HEK293 (cell line): ENCODE results near the gene PRKAG2.

Experiments used
- CTCF ChIA-PET: fragments of 350-600 bp; formaldehyde crosslinking; extraction: SDS; loops from one replicate; lab custom pipeline; 2021; ENCODE audit warnings: antibody characterized with exemption; lab: Yijun Ruan, JAX
- POLR2A ChIA-PET: fragments of 300-600 bp; formaldehyde crosslinking; extraction: SDS; loops from one replicate; lab custom pipeline; 2020; ENCODE audit warnings: antibody characterized with exemption, inconsistent platforms; lab: Yijun Ruan, JAX
- H3K27ac ChIP-seq: fragments of 200-500 bp; sonication (Bioruptor generic); 2 replicates; pipeline ENCODE4 v1.5.1; 2014; ENCODE audit warnings: low read depth, low read length, control low read depth, inconsistent platforms; ENCODE audit errors: extremely low read depth
- H3K36me3 ChIP-seq, 2 experiments: fragments of 200-500 bp in 1 of 2; sonication (Bioruptor generic) in 1 of 2; 1 replicate in 1 of 2; 2 replicates in 1 of 2; pipeline ENCODE4 v1.5.1; 2014 to 2017; ENCODE audit warnings: inconsistent platforms in 2 of 2, low read length in 2 of 2; ENCODE audit not compliant: control insufficient read depth in 2 of 2, insufficient read depth in 1 of 2
- H3K4me1 ChIP-seq: fragments of 200-500 bp; sonication (Bioruptor generic); 2 replicates; pipeline ENCODE4 v1.5.1; 2014; ENCODE audit warnings: mild to moderate bottlenecking, low read length, inconsistent platforms; ENCODE audit not compliant: control insufficient read depth, insufficient read depth
- H3K4me3 ChIP-seq: 2 replicates; pipeline ENCODE4 v1.5.1; 2011; ENCODE audit warnings: low read depth, mild to moderate bottlenecking, control low read depth, low read length, moderate library complexity
- H3K9me3 ChIP-seq: fragments of 200-500 bp; sonication (Bioruptor generic); 2 replicates; pipeline ENCODE4 v1.5.1; 2014; ENCODE audit warnings: low read depth, low read length, inconsistent platforms; ENCODE audit not compliant: control insufficient read depth, insufficient read depth
- BCL11A ChIP-seq: fragments of 450-650 bp; formaldehyde crosslinking; IDR thresholded peaks from 2 replicates; pipeline ENCODE4 v1.5.1; 2016; ENCODE audit warnings: low read depth, missing biosample characterization, missing genetic modification characterization
- GLIS2 ChIP-seq: fragments of 450-650 bp; formaldehyde crosslinking; IDR thresholded peaks from 2 replicates; pipeline ENCODE4 v1.5.1; 2016; ENCODE audit warnings: missing biosample characterization, missing genetic modification characterization
- KLF1 ChIP-seq: fragments of 450-650 bp; formaldehyde crosslinking; IDR thresholded peaks from 2 replicates; pipeline ENCODE4 v1.5.1; 2016; ENCODE audit warnings: missing biosample characterization, missing genetic modification characterization
- KLF16 ChIP-seq: fragments of 450-650 bp; formaldehyde crosslinking; IDR thresholded peaks from 2 replicates; pipeline ENCODE4 v1.5.1; 2017; ENCODE audit warnings: missing biosample characterization, missing genetic modification characterization
- KLF7 ChIP-seq: fragments of 450-650 bp; formaldehyde crosslinking; IDR thresholded peaks from 2 replicates; pipeline ENCODE4 v1.5.1; 2016; ENCODE audit warnings: missing biosample characterization, missing genetic modification characterization, borderline replicate concordance
- KLF8 ChIP-seq: fragments of 450-650 bp; formaldehyde crosslinking; IDR thresholded peaks from 2 replicates; pipeline ENCODE4 v1.5.1; 2016; ENCODE audit warnings: missing biosample characterization, missing genetic modification characterization
- PRDM10 ChIP-seq: fragments of 450-650 bp; formaldehyde crosslinking; IDR thresholded peaks from 2 replicates; pipeline ENCODE4 v1.5.1; 2016; ENCODE audit warnings: missing biosample characterization, missing genetic modification characterization
- SP2 ChIP-seq: fragments of 450-650 bp; formaldehyde crosslinking; IDR thresholded peaks from 2 replicates; pipeline ENCODE4 v1.5.1; 2016; ENCODE audit warnings: missing biosample characterization, missing genetic modification characterization
- SP7 ChIP-seq: fragments of 450-650 bp; formaldehyde crosslinking; IDR thresholded peaks from 2 replicates; pipeline ENCODE4 v1.5.1; 2016; ENCODE audit warnings: missing biosample characterization, missing genetic modification characterization
- ZBTB8A ChIP-seq: fragments of 450-650 bp; formaldehyde crosslinking; IDR thresholded peaks from 2 replicates; pipeline ENCODE4 v1.5.1; 2016; ENCODE audit warnings: missing biosample characterization, missing genetic modification characterization
- ZFP3 ChIP-seq: fragments of 450-650 bp; formaldehyde crosslinking; IDR thresholded peaks from 2 replicates; pipeline ENCODE4 v1.5.1; 2016; ENCODE audit warnings: low read depth, missing biosample characterization, missing genetic modification characterization
- ZFP37 ChIP-seq: fragments of 450-650 bp; formaldehyde crosslinking; IDR thresholded peaks from 2 replicates; pipeline ENCODE4 v1.5.1; 2016; ENCODE audit warnings: missing biosample characterization, missing genetic modification characterization
- ZNF10 ChIP-seq: fragments of 450-650 bp; formaldehyde crosslinking; IDR thresholded peaks from 2 replicates; pipeline ENCODE4 v1.5.1; 2017; ENCODE audit warnings: missing biosample characterization, missing genetic modification characterization
- ZNF148 ChIP-seq: fragments of 450-650 bp; formaldehyde crosslinking; IDR thresholded peaks from 2 replicates; pipeline ENCODE4 v1.5.0; 2017; ENCODE audit warnings: missing biosample characterization, missing genetic modification characterization, borderline replicate concordance
- ZNF16 ChIP-seq: fragments of 450-650 bp; formaldehyde crosslinking; IDR thresholded peaks from 2 replicates; pipeline ENCODE4 v1.5.1; 2016; ENCODE audit warnings: low read depth, missing biosample characterization, missing genetic modification characterization
- ZNF266 ChIP-seq: fragments of 450-650 bp; formaldehyde crosslinking; IDR thresholded peaks from 2 replicates; pipeline ENCODE4 v1.5.1; 2016; ENCODE audit warnings: missing biosample characterization, missing genetic modification characterization, low read depth
- ZNF274 ChIP-seq, 2 experiments: fragments of 200-500 bp in 1 of 2; fragments of 450-650 bp in 1 of 2; sonication (Bioruptor generic) in 1 of 2; formaldehyde crosslinking in 1 of 2; IDR thresholded peaks; 2 replicates each; pipeline versions ENCODE4 v1.5.1 to v1.6.1; 2014 to 2016; ENCODE audit warnings: borderline replicate concordance in 1 of 2, inconsistent platforms in 1 of 2, low read length in 1 of 2, missing biosample characterization in 1 of 2, missing genetic modification characterization in 1 of 2
- ZNF324 ChIP-seq: fragments of 450-650 bp; formaldehyde crosslinking; IDR thresholded peaks from 2 replicates; pipeline ENCODE4 v1.5.1; 2016; ENCODE audit warnings: missing biosample characterization, missing genetic modification characterization
- ZNF341 ChIP-seq: fragments of 450-650 bp; formaldehyde crosslinking; IDR thresholded peaks from 2 replicates; pipeline ENCODE4; 2016; ENCODE audit warnings: low read depth, missing biosample characterization, missing genetic modification characterization
- ZNF560 ChIP-seq: fragments of 450-650 bp; formaldehyde crosslinking; IDR thresholded peaks from 2 replicates; pipeline ENCODE4 v1.5.1; 2017; ENCODE audit warnings: missing biosample characterization, missing genetic modification characterization, borderline replicate concordance
- ZNF561 ChIP-seq: fragments of 450-650 bp; IDR thresholded peaks from 2 replicates; pipeline ENCODE4 v1.5.1; 2018; ENCODE audit warnings: missing biosample characterization, missing genetic modification characterization, borderline replicate concordance
- ZNF571 ChIP-seq: fragments of 450-650 bp; formaldehyde crosslinking; IDR thresholded peaks from 2 replicates; pipeline ENCODE4 v1.5.0; 2017; ENCODE audit warnings: missing biosample characterization, missing genetic modification characterization
- ZNF600 ChIP-seq: fragments of 450-650 bp; formaldehyde crosslinking; IDR thresholded peaks from 2 replicates; pipeline ENCODE4 v1.5.1; 2016; ENCODE audit warnings: missing biosample characterization, missing genetic modification characterization
- ZNF837 ChIP-seq: fragments of 450-650 bp; formaldehyde crosslinking; IDR thresholded peaks from 2 replicates; pipeline ENCODE4 v1.5.1; 2016; ENCODE audit warnings: missing biosample characterization, missing genetic modification characterization
- TF ChIP-seq, protein P1 (sequence below): fragments of 450-650 bp; formaldehyde crosslinking; IDR thresholded peaks from 2 replicates; pipeline ENCODE4 v1.5.1; 2017; ENCODE audit warnings: missing biosample characterization, missing genetic modification characterization
- TF ChIP-seq, protein P2 (sequence below): fragments of 450-650 bp; formaldehyde crosslinking; IDR thresholded peaks from 2 replicates; pipeline ENCODE4 v1.5.1; 2016; ENCODE audit warnings: missing biosample characterization, missing genetic modification characterization

The PRKAG2 gene

GRCh38 chr7:151727579-151728285, 149.2 kb downstream of the PRKAG2 start:
- H3K9me3 ChIP-seq, result no peaks in the 10 kb centered on the region
- CTCF ChIA-PET, result interaction anchor here (0.5 to 1.0 kb wide), 4 partner anchors 9 to 480 kb away, joined by 3 to 4 read pairs (median 4); partner anchors contain the start of gene SMARCD3
- POLR2A ChIA-PET, result interaction anchor here (0.6 to 1.3 kb wide), 5 partner anchors 9 to 570 kb away, joined by 3 to 10 read pairs (median 3); no protein-coding TSS in a partner anchor
- H3K4me3 ChIP-seq, result no peak overlapping the region
- H3K27ac ChIP-seq, result no peak overlapping the region
- 0 out of 2 replicates have a peak, but pooled peaks cover 3% of the 10 kb centered on the region for H3K4me1 ChIP-seq
- no peaks in the 10 kb centered on the region for H3K36me3 ChIP-seq
- TF ChIP-seq GLIS2 (tag by site-specific recombination) (peak; percentile 49; the same call in 1 of the 2 replicates), ZNF571 (no peak), KLF1 (peak; percentile 72; the same call in 1 of the 2 replicates), ZNF266 (tag by site-specific recombination) (no peak), ZNF600 (tag by site-specific recombination) (peak; percentile 89), ZNF324 (tag by site-specific recombination) (no peak), SP7 (tag by site-specific recombination) (peak; percentile 96), ZNF148 (no peak), KLF7 (tag by site-specific recombination) (peak; percentile 44; the same call in 1 of the 2 replicates), ZBTB8A (tag by site-specific recombination) (peak; percentile 23; the same call in 1 of the 2 replicates), ZNF560 (tag by site-specific recombination) (no peak), ZNF341 (no peak), ZNF837 (tag by site-specific recombination) (no peak), KLF8 (tag by site-specific recombination) (peak; percentile 73), PRDM10 (peak; percentile 20; the same call in 1 of the 2 replicates), ZNF274 (IDR thresholded peaks at IDR 0.05; ENCODE audit: low read length) (no peak), ZNF274 (tag by site-specific recombination; IDR thresholded peaks at IDR 0.05; ENCODE audit: borderline replicate concordance) (no peak), KLF16 (tag by site-specific recombination) (peak; percentile 84), ZNF10 (tag by site-specific recombination) (0 out of 2 replicates have a peak, but pooled peaks have one; percentile 34), ZFP3 (no peak), BCL11A (no peak), SP2 (tag by site-specific recombination) (peak; percentile 39), ZFP37 (tag by site-specific recombination) (peak; percentile 52; the same call in 1 of the 2 replicates), ZNF561 (tag by site-specific recombination) (no peak), ZNF16 (tag by site-specific recombination) (no peak)
- TF ChIP-seq, protein P1, sequence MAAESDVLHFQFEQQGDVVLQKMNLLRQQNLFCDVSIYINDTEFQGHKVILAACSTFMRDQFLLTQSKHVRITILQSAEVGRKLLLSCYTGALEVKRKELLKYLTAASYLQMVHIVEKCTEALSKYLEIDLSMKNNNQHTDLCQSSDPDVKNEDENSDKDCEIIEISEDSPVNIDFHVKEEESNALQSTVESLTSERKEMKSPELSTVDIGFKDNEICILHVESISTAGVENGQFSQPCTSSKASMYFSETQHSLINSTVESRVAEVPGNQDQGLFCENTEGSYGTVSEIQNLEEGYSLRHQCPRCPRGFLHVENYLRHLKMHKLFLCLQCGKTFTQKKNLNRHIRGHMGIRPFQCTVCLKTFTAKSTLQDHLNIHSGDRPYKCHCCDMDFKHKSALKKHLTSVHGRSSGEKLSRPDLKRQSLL (tag by site-specific recombination), result no peak
- TF ChIP-seq, protein P2, sequence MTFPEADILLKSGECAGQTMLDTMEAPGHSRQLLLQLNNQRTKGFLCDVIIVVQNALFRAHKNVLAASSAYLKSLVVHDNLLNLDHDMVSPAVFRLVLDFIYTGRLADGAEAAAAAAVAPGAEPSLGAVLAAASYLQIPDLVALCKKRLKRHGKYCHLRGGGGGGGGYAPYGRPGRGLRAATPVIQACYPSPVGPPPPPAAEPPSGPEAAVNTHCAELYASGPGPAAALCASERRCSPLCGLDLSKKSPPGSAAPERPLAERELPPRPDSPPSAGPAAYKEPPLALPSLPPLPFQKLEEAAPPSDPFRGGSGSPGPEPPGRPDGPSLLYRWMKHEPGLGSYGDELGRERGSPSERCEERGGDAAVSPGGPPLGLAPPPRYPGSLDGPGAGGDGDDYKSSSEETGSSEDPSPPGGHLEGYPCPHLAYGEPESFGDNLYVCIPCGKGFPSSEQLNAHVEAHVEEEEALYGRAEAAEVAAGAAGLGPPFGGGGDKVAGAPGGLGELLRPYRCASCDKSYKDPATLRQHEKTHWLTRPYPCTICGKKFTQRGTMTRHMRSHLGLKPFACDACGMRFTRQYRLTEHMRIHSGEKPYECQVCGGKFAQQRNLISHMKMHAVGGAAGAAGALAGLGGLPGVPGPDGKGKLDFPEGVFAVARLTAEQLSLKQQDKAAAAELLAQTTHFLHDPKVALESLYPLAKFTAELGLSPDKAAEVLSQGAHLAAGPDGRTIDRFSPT (tag by site-specific recombination), result peak; percentile 94
